MM.1S (cell line): ENCODE results near the gene SLC38A6.

Experiments
- CTCF ChIP-seq: fragments of 300-600 bp; sonication (generic); IDR thresholded peaks from 2 replicates; pipeline ENCODE4 v1.5.1; 2016; ENCODE audit warnings: antibody characterized with exemption, low read length, mixed read lengths
- EZH2 ChIP-seq: fragments of 300-600 bp; sonication (generic); optimal IDR thresholded peaks from 2 replicates; pipeline ENCODE3; 2017; ENCODE audit warnings: low read depth, mild to moderate bottlenecking, antibody characterized with exemption, low read length, mixed read lengths
- EZH2phosphoT487 ChIP-seq: fragments of 300-600 bp; sonication (generic); IDR thresholded peaks from 2 replicates; pipeline ENCODE4 v1.6.1; 2018; ENCODE audit warnings: antibody characterized with exemption, low read length

- no peak for TF ChIP-seq CTCF
- no peak for TF ChIP-seq EZH2
- no peak for TF ChIP-seq EZH2phosphoT487
Measured at GRCh38 chr14:60977847-60978246, 3.2 kb upstream of the SLC38A6 start.
